T47D (cell line): ENCODE measurements around the gene EEF1B2.
A peak's percentile ranks its signal among the peaks of the same experiment; 100 is the strongest.
"Not testable (repeated sequence)": the region's sequence is repeated elsewhere in the genome, so short reads cannot be mapped to it uniquely, and the experiment has no call there.

Experiments used
- DNase-seq, 2 experiments: peaks; one replicate each; pipeline versions ENCODE4 v3.0.0 to v3.0.0-alpha.2; 2011 to 2012; ENCODE audit warnings: low read depth in 1 of 2, low spot score in 1 of 2
- JUND ChIP-seq: IDR thresholded peaks from 2 replicates; pipeline ENCODE4 v1.6.1; 2012; ENCODE audit warnings: low read depth
- in situ Hi-C: cut with HindIII; loops from 2 replicates; pipeline ENCODE4 v1.10.0; 2016; ENCODE audit warnings: low sequenced_read_pairs, low pct_unique_long_range_greater_than_20kb

Gene EEF1B2

GRCh38 chr2:206176121-206176520, 16.4 kb downstream of the EEF1B2 start:
- in situ Hi-C loops = no loop called here
- DNase-seq = no peak
- TF ChIP-seq JUND = no peak

DNA sequence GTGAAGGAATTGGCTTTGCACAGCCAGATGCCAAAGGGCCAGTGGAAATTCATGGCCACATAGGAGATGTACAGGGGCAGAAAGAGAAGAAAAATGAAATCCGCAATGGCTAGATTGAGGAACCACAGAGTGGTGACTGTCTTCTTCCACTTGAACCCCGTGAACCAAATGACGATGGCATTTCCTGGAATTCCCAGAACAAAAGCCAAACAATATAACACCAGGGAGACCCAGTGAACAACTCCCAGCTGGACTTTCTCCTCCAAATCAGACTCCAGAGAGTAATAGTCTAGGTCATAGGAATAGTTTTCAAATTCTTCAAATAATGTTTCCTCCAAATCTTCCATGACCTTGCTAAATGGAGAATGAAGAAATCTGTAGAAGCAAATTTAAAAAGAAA, 17.2 kb downstream of the EEF1B2 start:
- no peak for TF ChIP-seq JUND
- no peak for DNase-seq
- in situ Hi-C loops = no loop called here

- in situ Hi-C loops = not testable (repeated sequence)
These were observed 21.8 kb downstream of the EEF1B2 start for GRCh38 chr2:206181526-206181925.

DNA sequence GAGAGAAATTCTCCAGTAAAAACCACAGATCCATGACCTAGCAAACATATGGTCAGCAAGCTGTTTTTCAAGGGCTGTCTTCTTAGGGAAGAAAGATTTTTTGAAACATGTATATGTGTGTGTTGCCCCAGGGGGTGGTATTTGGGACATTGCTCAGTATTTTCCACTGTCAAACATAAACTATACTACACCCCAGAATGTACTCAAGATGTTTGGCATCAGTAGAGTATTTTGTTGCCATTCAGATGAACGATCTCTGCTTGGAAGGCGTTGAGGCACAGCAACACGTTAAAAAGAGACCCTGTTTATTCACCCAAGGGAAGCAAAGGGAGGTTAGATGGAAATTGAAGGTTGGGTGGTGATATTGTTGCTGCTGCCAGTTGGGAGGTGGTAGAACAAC, 30.0 kb downstream of the EEF1B2 start:
- no peak for TF ChIP-seq JUND
- in situ Hi-C loops = no loop called here
- DNase-seq = no peak

More at GRCh38 chr2:206181526-206181925, 21.8 kb downstream of the EEF1B2 start:
- DNase-seq = not testable (repeated sequence)

GRCh38 chr2:206190111-206190510, 30.4 kb downstream of the EEF1B2 start:
- no peak for TF ChIP-seq JUND
- no peak for DNase-seq
- in situ Hi-C loops = no loop called here

GRCh38 chr2:206190689-206191088, 31.0 kb downstream of the EEF1B2 start:
- TF ChIP-seq JUND = no peak
- in situ Hi-C loops = no loop called here
- no peak for DNase-seq

DNA sequence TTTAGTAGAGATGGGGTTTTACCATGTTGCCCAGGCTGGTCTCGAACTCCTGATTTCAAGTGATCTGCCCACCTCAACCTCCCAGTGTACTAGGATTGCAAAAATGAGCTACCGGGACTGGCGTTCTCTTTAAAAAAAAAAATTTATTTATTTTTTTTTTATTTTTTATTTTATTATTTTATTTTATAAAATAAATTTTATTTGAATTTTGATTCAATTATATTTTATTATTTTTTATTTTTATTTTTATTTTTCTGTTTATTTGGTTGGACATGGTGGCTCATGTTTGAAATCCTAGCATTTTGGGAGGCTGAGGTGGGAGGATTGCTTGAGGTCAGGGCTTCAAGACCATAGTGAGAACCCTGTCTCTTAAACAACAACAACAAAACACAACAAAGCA, 32.5 kb downstream of the EEF1B2 start:
- DNase-seq = no peak
- in situ Hi-C loops = no loop called here
- no peak for TF ChIP-seq JUND

- in situ Hi-C loops = no loop called here
- no peak for TF ChIP-seq JUND
- no peak for DNase-seq
These were observed 34.1 kb downstream of the EEF1B2 start for GRCh38 chr2:206193671-206194357.

DNA sequence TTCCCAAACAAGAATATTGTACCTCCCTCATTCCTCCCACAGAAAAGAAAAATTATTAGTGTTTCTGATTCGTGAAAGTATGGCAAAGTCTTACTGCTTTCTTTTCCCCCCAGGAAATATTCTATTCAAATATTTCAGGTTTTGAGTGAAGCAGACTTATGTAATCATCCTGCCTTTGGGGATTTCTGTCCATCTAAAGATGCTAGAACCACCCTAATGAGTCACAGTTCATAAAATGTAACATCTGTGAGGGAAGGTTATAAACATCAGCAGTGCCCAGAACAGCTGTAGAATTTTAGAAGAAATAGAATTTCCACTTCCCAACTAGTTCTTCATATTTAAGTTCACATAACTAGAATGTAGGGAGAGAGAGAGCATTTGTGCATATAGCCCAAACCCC, 39.0 kb downstream of the EEF1B2 start:
- in situ Hi-C loops = no loop called here
- TF ChIP-seq JUND = no peak
- no peak for DNase-seq

DNA sequence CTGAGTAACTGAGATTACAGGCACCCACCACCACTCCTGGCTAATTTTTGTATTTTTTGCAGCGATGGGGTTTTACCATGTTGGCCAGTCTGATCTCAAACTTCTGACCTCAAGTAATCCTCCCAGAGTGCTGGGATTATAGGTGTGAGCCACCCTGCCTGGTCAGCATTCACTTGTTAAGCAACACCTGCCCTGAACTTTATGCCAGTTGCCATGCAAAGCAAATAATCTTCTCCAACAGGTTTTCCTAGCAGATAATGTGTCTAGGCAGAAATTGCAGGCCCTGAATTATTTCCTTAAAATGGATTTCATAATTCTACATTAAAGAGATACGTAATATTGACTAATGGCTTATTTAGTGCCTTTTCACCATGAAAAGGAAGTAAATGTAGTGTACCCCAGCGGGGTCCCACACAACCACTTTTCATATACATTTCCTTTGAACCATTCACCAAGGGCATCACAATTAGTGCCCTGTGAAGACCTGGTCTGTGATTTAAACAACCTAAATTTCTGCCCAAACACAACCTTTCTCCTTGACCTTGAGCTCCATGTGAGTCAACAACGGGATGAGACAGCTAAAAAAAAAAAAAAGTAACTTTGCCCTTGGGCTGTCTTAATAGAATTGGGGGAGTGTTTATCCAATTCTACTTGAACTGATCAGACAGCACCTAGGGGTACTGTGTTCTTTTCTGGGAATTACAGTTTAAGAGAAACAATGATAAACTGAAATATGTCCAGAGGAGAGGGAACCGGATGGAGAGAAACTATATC, 41.6 kb downstream of the EEF1B2 start:
- in situ Hi-C loops = no loop called here
- peak in 1 of 2 experiments; percentile 15 for DNase-seq
- TF ChIP-seq JUND = no peak

GRCh38 chr2:206202446-206202845, 42.8 kb downstream of the EEF1B2 start:
- no peak for DNase-seq
- in situ Hi-C loops = no loop called here
- TF ChIP-seq JUND = no peak

- TF ChIP-seq JUND = no peak
- DNase-seq = peak in 1 of 2 experiments; percentile 51
- in situ Hi-C loops = no loop called here
These were observed 43.6 kb downstream of the EEF1B2 start for GRCh38 chr2:206203331-206203730.

DNA sequence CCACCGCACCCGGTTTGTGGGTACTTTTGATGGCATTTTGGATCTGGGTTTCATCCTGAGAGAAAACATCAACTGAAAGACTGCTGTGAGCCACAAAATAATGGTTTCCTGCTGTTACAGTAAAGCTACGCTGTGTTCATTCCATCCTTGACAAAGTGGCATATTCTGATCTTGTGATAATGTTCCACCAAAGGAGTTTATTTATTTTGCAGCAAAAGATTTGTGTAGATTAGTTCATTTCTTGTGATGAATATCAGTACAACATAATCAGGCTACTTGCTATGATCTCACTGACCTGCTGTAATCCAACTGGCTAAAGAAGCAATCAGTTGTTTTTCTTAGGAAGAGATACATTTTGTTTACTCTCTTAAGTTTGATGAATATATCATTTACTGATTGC, 45.0 kb downstream of the EEF1B2 start:
- TF ChIP-seq JUND = no peak
- DNase-seq = no peak
- in situ Hi-C loops = no loop called here

GRCh38 chr2:206207316-206207715, 47.6 kb downstream of the EEF1B2 start:
- in situ Hi-C loops, DNase-seq: not testable (repeated sequence)
